NCI-H1417 (cell line): ENCODE results near the gene MEMO1.
"Not testable (repeated sequence)": the region's sequence is repeated elsewhere in the genome, so short reads cannot be mapped to it uniquely, and the experiment has no call there.

Experiments
- DNase-seq, 3 experiments: peaks; one replicate each; lab custom pipeline; 2025; lab: John Stamatoyannopoulos, UW

The MEMO1 gene

DNA sequence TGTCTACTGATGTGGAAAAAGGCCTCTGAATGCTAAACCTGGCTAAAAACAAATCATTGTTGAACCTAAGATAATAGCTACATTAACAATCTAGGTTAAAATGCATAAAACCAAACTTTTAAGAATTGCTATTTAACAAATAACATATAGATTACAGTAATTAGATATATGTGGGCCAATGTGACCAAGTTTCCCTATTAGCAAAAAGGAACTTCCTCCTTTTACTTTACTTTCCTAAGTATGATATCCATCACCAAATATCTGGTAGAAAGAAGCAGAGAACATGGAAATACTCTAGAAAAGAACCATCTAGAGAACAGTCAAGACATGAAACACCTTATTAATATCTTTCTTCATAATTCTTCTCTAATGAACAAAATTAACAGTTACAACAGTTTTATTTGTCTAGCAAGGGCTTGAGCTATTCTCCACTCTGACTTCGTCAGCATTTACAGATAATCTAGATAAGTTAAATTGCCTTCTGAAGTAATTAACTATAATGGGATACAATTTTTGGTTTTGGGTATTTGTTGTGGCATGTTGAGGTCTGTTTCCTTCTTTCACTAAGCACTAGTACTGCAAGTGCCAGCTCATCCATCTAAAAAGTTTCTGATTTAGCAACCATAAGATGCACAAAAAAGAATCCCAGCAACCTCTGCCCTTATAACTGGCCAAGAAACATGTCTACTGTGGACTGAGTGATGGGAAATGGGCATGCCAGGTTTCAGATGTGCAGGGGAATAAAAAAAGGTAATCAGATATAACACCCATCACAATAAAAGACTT lies 53.3 kb downstream of the MEMO1 start:
- no peak for DNase-seq

DNA sequence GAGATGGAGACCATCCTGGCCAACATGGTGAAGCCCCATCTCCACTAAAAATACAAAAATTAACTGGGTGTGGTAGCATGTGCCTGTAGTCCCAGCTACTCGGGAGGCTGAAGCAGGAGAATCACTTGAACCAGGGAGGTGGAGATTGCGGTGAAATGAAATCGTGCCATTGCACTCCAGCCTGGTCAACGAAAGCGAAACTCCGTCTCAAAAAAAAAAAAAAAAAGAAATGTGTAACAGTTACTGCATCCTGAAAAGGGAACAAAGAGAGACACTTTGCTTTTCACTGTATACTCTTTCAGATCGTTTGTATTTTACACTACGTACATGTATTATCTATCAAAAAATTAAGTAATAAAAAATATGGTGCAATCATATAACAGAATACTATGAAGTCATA lies 53.9 kb downstream of the MEMO1 start:
- not testable (repeated sequence) for DNase-seq

DNA sequence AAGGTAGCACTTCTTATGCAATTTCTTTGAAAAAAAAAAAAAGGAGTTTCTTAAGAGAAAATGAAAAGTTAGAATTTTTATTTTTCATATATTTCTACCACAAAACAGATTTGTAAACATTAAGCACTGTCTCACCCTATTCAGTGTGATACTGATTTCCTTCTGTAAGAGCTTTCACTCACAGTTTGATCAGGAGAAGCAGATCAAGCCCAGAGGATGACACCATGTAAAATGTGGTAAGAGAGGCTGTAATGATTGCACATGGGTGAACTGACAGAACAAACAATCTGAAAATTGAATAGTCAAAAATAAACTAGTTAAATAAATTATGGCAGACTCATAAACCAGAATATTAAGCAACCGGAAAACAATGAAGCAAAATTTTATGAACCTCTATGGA lies 54.5 kb downstream of the MEMO1 start:
- DNase-seq = no peak

DNA sequence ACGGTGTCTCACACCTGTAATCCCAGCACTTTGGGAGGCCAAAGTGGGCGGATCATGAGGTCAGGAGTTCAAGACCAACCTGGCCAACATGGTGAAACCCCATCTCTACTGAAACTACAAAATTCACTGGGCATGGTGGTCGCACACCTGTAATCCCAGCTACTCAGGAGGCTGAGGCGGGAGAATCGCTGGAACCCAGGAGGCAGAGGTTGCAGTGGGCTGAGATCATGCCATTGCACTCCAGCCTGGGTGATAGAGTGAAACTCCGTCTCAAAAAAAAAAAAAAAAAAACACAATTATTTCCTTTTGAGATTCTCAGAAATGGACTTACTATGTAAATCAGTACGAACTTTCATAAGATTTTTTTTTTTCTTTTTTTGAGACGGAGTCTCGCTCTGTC lies 57.7 kb downstream of the MEMO1 start:
- not testable (repeated sequence) for DNase-seq

DNA sequence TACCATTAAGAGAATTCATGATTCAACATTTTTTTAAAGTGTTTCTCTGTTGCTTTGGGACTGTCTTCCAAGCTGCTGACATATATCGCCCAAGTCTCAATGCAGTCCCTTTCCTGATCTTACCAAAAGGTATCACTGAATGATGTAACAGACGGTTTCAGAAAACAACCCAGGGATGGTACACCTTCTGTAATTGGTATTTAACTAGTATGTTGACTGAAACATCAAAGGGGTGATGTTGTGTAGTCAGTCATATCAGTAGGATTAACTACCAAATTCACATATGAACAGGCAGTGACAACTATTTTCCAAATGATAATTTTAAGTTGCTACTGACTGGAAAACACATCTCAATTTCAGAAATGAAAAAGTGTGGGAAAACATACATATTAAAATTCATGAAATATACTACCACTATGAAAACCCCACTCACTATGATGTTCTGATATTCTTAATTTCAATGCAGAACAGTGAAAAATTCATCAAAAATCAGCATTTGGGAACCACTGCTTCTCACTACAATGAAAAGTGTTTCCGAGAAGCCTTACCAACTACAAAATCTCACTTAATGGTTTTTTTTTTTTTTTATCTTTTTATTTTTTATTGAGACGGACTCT lies 59.8 kb downstream of the MEMO1 start:
- no peak for DNase-seq

DNA sequence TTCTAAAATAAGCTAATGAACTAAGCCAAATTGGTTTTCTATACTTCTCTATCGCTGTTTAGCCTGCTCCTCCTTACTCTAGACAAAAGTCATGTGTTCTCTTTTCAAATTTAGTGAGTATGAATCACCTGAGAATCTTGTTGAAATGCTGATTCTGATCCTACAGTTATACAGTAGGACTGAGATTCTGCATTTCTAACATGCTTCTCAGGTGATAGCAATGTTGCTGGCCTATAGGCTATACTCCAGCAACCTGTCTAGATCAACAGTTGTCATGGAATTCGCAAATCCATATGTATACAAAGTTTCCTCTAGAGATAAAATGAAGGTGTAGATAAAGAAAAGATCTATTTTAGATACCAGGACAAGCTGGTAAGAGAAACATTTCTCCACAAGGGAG lies 62.9 kb downstream of the MEMO1 start:
- DNase-seq = no peak

DNA sequence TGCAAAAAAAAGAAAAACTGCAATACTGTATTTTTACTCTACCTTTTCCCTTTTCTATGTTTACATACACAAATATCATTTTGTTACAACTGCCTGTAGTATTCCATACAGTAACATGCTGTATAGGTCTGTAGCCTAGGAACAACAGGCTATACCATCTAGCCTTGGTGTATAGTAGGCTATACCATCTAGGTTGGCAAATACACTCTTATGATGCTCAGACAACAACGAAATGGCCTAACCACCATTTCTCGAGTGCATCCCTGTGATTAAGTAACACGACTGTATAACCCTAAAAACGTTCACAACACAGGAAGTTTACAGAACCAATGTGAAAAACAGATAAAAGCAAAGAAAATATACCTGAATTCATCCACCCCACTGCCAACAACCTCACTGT lies 64.0 kb downstream of the MEMO1 start:
- DNase-seq = no peak

DNA sequence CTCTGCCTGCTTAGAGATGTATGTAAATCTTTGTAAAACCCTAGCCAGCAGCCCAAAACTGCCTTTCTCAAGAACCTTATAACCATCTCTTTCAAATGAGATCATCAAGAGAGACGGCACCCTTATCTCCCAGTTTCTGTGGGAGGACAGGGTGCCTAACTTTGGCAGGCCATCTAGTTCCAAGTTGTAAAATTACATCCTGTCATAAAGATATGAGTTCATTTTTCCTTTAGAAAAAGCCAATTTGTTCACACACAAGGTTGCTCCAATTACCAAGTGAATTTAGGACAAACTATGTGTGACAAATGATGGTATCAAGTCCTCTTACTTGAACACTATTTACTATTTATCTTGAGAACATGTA lies 65.3 kb downstream of the MEMO1 start:
- DNase-seq = no peak

DNA sequence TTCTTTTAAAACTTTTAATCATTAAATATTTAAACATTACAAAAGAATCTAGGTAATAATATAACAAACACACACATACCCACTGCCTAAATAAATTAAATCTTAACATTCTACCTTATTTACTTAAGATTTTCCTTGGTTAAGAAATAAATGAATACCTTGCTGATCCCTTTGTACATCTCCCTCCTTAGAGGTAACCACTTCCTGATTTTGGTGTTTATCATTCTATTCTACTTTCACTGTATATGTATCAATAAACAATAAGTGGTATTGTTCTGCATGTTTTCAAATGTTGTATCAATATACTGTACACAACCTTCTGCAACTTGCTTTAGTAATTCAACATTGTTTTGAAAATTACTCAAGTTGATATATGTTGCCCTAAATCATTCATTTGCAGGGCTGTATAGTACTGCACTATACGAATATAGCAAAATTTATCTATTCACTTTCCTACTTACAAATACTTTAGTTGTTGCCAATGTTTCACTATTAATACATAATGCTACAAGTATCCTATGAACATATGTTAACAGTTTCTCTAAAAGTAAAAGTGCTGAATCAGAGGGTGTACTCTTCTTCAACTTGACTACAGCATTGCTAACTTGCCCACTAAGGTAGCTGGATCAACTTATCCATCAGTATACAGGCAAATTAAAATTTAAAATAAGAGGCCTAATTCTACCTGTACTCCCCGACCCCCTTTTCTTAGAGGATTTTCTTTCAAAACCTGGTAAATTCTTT lies 65.8 kb downstream of the MEMO1 start:
- DNase-seq = no peak

DNA sequence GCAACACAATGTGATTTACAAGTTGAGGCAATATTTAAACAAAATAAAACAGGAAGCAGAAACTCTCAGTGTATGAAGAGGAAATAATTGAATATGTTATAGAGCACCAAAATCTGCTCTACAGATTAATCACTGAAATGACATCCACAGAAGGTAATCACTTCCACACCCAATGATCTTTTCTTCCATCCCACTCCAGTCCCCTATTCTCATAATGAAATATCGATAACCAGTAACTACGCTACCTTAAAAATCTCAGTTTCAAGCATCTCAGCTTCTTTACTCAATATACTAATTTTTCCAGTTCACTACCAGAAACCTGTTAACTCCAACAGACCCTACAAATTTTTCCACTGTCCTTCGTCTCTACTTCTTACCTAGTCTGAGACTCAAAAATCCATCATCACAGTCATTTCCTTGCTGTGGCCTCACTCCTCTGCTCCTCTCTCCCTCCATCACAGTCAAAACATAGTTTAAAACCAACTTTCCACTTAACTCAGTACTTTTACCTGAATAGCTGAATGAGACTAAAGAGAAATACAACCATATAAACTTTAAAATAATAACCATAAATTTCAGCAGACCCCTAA lies 67.1 kb downstream of the MEMO1 start:
- no peak for DNase-seq

DNA sequence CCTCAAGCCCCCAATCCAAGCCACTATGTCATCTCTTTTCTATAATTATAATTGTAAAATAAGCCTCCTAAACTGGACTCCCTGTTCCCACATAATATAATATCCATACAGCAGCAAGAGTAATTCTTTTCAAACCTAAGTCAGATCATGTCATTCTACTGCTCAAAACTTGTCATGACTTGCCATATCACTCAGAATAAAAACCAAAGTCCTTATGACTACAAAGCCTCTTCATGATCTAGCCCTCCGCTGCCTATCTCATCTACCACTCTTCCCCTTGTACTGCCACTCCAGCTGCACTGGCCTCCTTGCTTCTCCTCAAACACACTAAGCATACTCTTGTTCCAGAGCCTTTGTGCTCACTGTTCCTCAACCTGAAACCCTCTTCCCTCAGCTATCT lies 69.9 kb downstream of the MEMO1 start:
- no peak for DNase-seq

DNA sequence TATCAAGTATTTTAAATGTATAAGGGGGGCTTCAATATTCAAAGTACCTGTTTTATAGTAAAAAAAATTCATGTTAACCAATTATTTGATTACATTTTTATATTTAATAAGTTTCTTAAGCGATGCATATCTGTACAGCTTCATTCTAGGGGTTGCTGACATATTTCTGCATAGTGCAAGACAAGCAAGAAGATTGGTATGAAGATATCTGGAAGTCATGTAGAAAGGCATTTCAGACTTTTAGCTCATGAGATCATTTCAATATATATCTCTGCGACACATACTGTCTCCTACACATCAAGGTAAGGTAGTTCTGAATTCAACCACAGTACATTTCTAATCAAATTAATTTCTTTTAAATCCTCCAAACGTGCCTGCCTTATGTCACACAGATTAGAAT lies 73.1 kb downstream of the MEMO1 start:
- no peak for DNase-seq

DNA sequence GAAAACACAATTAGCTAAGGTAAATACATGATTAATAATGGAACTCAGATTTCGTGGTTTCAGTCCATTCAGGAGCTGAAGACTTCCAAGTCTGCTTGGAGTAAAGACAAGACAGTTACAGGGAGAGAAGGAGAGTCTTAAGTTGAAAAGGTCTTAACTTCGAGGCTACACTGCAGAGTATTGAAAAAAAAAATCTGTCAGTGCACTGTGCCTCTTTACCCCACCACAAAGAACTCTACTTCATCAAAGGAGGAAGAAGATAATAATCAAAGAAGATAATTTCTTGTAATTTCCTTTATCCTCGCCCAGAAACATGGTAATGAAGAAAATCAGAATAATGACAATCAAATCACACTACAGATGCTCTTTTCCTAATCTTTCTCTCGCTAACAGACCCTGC lies 75.4 kb downstream of the MEMO1 start:
- no peak for DNase-seq

DNA sequence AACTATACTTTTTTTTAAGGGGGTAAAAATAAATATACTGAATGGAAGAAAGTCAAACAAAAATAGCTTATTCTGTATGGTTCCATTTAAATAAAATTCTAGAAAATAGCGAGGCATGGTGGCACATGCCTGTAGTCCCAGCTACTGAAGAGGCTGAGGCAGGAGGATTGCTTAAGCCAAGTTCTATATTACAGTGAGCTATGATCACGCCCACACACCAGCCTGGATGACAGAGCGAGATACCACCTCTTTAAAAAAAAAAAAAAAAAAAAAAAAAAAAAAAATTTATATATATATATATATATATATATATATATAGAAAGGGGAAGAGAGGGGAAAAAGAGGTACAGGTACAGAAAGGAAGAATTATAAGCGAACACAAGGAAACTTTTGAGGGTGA lies 77.7 kb downstream of the MEMO1 start:
- no peak for DNase-seq

DNA sequence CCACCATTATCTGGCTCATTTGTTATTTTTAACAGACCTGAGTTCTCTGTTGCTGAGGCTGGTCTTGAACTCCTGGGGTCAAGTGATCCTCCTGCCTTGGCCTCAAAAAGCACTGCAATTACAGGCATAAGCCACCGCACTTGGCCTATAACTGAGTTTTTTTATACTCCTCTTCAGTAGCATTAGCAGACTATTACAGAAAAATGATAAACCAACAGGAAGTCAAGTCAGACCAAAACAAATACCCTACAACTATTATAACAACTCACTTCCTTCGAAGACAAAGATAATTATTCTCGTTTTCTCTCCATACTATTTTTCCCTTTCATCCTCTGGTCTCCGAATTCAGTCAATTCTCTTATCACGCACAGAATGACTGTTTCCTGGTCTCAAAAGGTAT lies 78.2 kb downstream of the MEMO1 start:
- DNase-seq = no peak

DNA sequence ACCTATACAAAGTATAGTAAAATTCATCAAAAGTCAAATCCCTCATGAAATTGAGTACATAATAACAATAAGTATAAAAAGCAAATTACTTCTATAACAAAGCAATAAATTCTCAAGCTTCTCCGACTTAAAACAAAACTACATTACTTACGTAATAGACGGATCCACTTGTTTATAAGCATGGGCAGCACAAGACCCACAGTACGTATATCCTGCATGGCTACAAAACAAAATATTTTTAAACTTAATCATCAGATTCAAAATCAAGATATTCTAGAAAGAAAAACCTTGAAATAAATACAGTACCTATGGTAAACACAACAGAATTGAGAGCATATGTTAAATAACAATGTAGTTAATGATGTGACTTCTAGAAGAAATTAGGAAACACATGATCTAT lies 78.9 kb downstream of the MEMO1 start:
- no peak for DNase-seq

DNA sequence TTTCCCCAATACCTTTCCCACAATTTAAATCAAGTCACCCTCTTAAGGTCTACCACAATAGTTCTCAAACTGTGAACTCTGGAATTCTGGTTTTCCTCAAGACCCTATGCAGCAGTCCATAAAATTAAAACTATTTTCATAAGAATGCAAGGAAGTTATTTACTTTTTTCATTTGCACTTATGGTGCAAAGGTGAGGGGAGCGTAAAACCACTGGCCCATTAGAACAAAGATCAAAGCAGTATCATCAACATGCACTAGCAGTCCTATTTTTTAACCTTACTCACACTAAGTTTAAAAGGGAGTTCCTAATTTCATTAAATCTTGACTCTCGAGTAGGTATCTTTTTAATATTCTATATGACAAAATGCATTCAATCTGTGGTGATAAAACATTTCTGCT lies 85.3 kb downstream of the MEMO1 start:
- DNase-seq = no peak

DNA sequence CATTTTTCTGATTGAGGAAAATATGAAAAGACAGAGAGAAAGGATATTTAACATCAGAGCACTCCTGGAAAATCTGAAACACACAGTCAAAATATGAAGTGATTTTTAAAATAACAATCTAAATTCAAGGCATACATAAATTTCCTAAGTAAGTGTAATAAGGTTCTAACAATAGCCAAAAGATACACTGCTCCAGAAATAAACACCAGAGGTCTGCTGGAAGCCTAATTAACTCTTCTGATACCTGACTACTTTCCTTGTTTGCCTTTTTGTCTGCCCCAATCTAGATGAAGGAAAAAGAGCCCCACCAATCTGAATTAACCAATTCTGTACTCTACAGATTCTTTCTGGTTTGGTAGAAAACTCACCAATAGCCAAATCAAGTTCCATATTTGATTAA lies 87.1 kb downstream of the MEMO1 start:
- no peak for DNase-seq

DNA sequence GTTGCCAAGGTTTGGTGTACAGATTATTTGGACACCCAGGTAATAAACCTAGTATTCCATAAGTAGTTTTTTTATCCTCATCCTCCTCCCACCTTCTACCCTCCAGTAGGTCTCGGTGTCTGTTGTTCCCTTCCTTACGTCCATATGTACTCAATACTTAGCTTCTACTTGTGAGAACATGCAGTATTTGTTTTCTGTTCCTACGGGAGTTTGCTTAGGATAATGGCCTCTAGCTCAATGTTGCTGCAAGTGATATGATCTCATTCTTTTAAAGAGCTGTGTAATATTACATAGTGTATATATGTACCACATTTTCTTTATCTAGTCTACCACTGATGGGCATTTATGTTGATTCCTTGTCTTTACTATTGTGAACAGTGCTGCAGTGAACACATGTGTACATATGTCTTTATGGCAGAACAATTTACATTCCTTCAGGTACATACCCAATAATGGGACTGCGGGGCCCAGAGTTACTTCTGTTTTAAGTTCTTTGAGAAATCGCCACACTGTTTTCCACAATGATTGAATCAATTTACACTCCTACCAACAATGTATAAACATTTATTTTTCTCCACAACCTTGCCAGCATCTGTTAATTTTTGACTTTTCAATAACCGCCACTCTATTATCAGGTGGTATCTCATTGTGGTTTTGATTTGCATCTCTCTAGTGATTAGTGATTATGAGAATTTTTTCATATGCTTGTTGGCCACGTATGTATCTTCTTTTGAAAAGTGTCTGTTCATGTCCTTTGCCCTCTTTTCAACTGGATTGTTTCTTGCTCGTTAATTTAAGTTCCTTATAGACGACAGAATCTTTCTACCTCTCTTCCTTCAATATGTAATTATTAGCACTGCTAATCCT lies 88.0 kb downstream of the MEMO1 start:
- DNase-seq = no peak

DNA sequence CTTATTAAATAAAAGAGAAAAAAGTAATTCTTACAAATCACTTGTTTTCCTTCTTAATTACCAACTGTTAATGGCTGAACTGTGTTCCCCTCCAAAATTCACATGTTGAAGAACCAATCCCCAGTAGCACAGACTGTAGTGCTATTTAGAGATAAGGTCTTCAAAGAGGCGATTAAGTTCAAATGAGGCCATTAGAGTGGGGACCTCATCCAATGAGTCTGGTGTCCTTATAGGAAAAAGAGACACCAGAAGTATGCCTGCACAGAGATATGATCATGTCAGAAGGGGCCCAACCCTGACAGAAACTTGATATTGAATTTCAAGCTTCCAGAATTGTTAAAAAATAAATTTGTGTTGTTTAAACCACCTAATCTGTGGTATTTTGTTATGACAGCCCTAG lies 89.8 kb downstream of the MEMO1 start:
- no peak for DNase-seq

DNA sequence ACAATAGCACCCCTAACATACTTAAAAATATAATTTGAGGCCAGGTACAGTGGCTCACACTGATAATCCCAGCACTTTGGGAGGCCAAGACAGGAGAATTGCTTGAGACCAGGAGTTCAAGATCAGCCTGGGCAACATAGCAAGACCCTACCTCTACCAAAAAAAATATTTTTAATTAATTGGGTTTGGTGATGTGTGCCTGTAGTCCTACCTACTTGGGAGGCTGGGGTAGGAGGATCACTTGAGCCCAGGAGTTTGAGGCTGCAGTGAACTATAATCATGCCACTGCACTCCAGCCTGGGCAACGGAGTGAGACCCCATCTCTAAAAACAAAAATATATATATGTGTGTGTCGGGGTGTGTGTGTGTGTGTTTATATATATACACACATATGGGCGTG lies 91.3 kb downstream of the MEMO1 start:
- no peak for DNase-seq

DNA sequence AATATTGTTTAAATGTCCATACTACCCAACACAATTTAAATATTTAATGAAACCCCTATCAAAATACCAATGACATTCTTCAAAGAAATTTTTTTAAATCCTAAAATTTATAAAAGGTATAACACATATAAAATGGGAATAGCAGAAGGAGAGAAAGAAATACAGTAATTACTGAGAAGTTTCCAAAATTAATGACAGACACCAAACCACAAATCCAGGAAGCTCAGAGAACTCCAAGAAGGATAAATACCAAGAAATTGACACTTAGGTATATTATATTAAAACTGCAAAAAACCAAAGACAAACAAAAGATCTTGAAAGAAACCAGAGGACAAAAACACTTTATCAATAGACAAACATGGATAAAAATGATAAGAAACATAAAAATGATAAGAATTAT lies 101.1 kb downstream of the MEMO1 start:
- no peak for DNase-seq
